OCI-LY1 (cell line): ENCODE data around the gene USP10.

Experiments
- H2AFZ ChIP-seq: fragments of 200-600 bp; sonication (generic), shearing (Covaris generic); 2 replicates; pipeline ENCODE4 v1.6.0; 2014; ENCODE audit warnings: antibody characterized with exemption, mild to moderate bottlenecking, low read length
- H3F3A ChIP-seq: fragments of 200-600 bp; sonication (generic), shearing (Covaris generic); 2 replicates; pipeline ENCODE4 v1.6.0; 2014; ENCODE audit warnings: mild to moderate bottlenecking, antibody characterized with exemption, low read length, moderate library complexity; ENCODE audit not compliant: insufficient read depth
- H3K27ac ChIP-seq: fragments of 200-600 bp; sonication (generic); 2 replicates; pipeline ENCODE4 v1.5.1; 2014; ENCODE audit warnings: low read length, mixed run types, mild to moderate bottlenecking, low read depth; ENCODE audit not compliant: poor library complexity, severe bottlenecking
- H3K27me3 ChIP-seq: fragments of 200-600 bp; sonication (generic); 2 replicates; pipeline ENCODE4 v1.6.0; 2014; ENCODE audit warnings: antibody characterized with exemption, mild to moderate bottlenecking, low read length, moderate library complexity; ENCODE audit not compliant: insufficient read depth
- H3K36me3 ChIP-seq: fragments of 200-600 bp; sonication (generic); 2 replicates; pipeline ENCODE4 v1.6.1; 2014; ENCODE audit warnings: mild to moderate bottlenecking, antibody characterized with exemption, low read length, moderate library complexity, mixed read lengths; ENCODE audit not compliant: insufficient read depth
- H3K4me1 ChIP-seq: fragments of 200-600 bp; sonication (generic); 2 replicates; pipeline ENCODE4 v1.5.1; 2014; ENCODE audit warnings: mild to moderate bottlenecking, low read length, moderate library complexity; ENCODE audit not compliant: insufficient read depth, severe bottlenecking
- H3K4me2 ChIP-seq: fragments of 200-600 bp; sonication (generic), shearing (Covaris generic); 2 replicates; pipeline ENCODE4 v1.6.1; 2014; ENCODE audit warnings: low read length
- H3K4me3 ChIP-seq: fragments of 200-600 bp; sonication (generic); 2 replicates; pipeline ENCODE4 v1.5.1; 2014; ENCODE audit warnings: low read length, low read depth, mild to moderate bottlenecking, mixed read lengths; ENCODE audit not compliant: poor library complexity, severe bottlenecking
- H3K79me2 ChIP-seq: fragments of 200-600 bp; shearing (Covaris generic); 2 replicates; pipeline ENCODE4 v1.6.1; 2016; ENCODE audit warnings: mixed run types, low read length, mixed read lengths; ENCODE audit not compliant: insufficient read depth
- H3K9ac ChIP-seq: fragments of 200-600 bp; sonication (generic), shearing (Covaris generic); 2 replicates; pipeline ENCODE4 v1.6.1; 2014; ENCODE audit warnings: mild to moderate bottlenecking, low read length, mixed read lengths
- H3K9me2 ChIP-seq: fragments of 200-600 bp; sonication (generic), shearing (Covaris generic); 2 replicates; pipeline ENCODE4 v1.6.1; 2014; ENCODE audit warnings: low read depth, mild to moderate bottlenecking, low read length, mixed read lengths
- H3K9me3 ChIP-seq: fragments of 200-600 bp; shearing (Covaris generic); 2 replicates; pipeline ENCODE4 v1.6.1; 2014; ENCODE audit warnings: low read length, mixed read lengths
- H4K20me1 ChIP-seq: fragments of 200-600 bp; sonication (generic), shearing (Covaris generic); 2 replicates; pipeline ENCODE4 v1.6.0; 2016; ENCODE audit warnings: mild to moderate bottlenecking, low read length; ENCODE audit not compliant: insufficient read depth
- CTCF ChIP-seq: fragments of 200-600 bp; sonication (generic), shearing (Covaris generic); IDR thresholded peaks from 2 replicates; pipeline ENCODE4 v1.5.1; 2017; ENCODE audit warnings: mild to moderate bottlenecking, antibody characterized with exemption, low read length, moderate library complexity, mixed read lengths
- EZH2 ChIP-seq: fragments of 200-600 bp; sonication (generic), shearing (Covaris generic); IDR thresholded peaks from 2 replicates; pipeline ENCODE4 v1.8.0; 2017; ENCODE audit warnings: borderline replicate concordance, mixed run types, mild to moderate bottlenecking, antibody characterized with exemption, low read length, moderate library complexity, mixed read lengths

USP10 gene

GRCh38 chr16:84709609-84710008, 9.8 kb downstream of the USP10 start:
- no peaks in the 10 kb centered on the region for H3K9me3 ChIP-seq
- peaks cover 20% of the 10 kb centered on the region; the same call in 1 of the 2 replicates for H3K36me3 ChIP-seq
- TF ChIP-seq EZH2, result no peak
- no peak for TF ChIP-seq CTCF
- H3K79me2 ChIP-seq, result peaks cover 99% of the 10 kb centered on the region
- H4K20me1 ChIP-seq, result peaks cover 15% of the 10 kb centered on the region; the same call in 1 of the 2 replicates
- no peak overlapping the region for H3K4me3 ChIP-seq
- no peaks in the 10 kb centered on the region for H3K27me3 ChIP-seq
- peaks cover 82% of the 10 kb centered on the region for H3K4me1 ChIP-seq
- H3F3A ChIP-seq, result no peaks in the 10 kb centered on the region
- no peaks in the 10 kb centered on the region for H3K9me2 ChIP-seq
- no peak overlapping the region for H2AFZ ChIP-seq
- H3K27ac ChIP-seq, result no peak overlapping the region
- no peak overlapping the region for H3K9ac ChIP-seq
- peak overlapping the region; percentile 16; the same call in 1 of the 2 replicates for H3K4me2 ChIP-seq

GRCh38 chr16:84710686-84711085, 10.9 kb downstream of the USP10 start:
- Histone ChIP-seq H3K9me2 (no peaks in the 10 kb centered on the region), H3K9ac (no peak overlapping the region), H3K27ac (no peak overlapping the region), H3K79me2 (peaks cover 99% of the 10 kb centered on the region), H3F3A (no peaks in the 10 kb centered on the region), H3K4me1 (peaks cover 75% of the 10 kb centered on the region), H3K27me3 (no peaks in the 10 kb centered on the region), H3K4me2 (peak overlapping the region; percentile 1; the same call in 1 of the 2 replicates), H3K36me3 (peaks cover 18% of the 10 kb centered on the region; the same call in 1 of the 2 replicates), H3K4me3 (no peak overlapping the region), H3K9me3 (no peaks in the 10 kb centered on the region), H4K20me1 (peaks cover 15% of the 10 kb centered on the region; the same call in 1 of the 2 replicates), H2AFZ (no peak overlapping the region)
- TF ChIP-seq CTCF (no peak), EZH2 (no peak)

GRCh38 chr16:84712138-84712671, 12.4 kb downstream of the USP10 start:
- TF ChIP-seq EZH2 (no peak), CTCF (no peak)
- H3K27me3 ChIP-seq, result no peaks in the 10 kb centered on the region
- H4K20me1 ChIP-seq, result peaks cover 15% of the 10 kb centered on the region; the same call in 1 of the 2 replicates
- H3K4me1 ChIP-seq, result peaks cover 66% of the 10 kb centered on the region
- peaks cover 100% of the 10 kb centered on the region for H3K79me2 ChIP-seq
- no peak overlapping the region for H3K9ac ChIP-seq
- no peaks in the 10 kb centered on the region for H3K9me3 ChIP-seq
- peaks cover 33% of the 10 kb centered on the region for H3K36me3 ChIP-seq
- no peak overlapping the region for H3K4me3 ChIP-seq
- H2AFZ ChIP-seq, result no peak overlapping the region
- H3K9me2 ChIP-seq, result no peaks in the 10 kb centered on the region
- H3K4me2 ChIP-seq, result peak overlapping the region; percentile 30; the same call in 1 of the 2 replicates
- H3F3A ChIP-seq, result no peaks in the 10 kb centered on the region
- H3K27ac ChIP-seq, result peak overlapping the region; percentile 9
